HG02852 (cell line): ENCODE data around the gene MYMX.

Source experiments
- ATAC-seq: cut with Tn5 transposase; IDR thresholded peaks from one replicate; pipeline ENCODE4 v1.9.1; 2021; ENCODE audit warnings: mild to moderate bottlenecking, moderate library complexity; ENCODE audit not compliant: unreplicated experiment

The MYMX gene

DNA sequence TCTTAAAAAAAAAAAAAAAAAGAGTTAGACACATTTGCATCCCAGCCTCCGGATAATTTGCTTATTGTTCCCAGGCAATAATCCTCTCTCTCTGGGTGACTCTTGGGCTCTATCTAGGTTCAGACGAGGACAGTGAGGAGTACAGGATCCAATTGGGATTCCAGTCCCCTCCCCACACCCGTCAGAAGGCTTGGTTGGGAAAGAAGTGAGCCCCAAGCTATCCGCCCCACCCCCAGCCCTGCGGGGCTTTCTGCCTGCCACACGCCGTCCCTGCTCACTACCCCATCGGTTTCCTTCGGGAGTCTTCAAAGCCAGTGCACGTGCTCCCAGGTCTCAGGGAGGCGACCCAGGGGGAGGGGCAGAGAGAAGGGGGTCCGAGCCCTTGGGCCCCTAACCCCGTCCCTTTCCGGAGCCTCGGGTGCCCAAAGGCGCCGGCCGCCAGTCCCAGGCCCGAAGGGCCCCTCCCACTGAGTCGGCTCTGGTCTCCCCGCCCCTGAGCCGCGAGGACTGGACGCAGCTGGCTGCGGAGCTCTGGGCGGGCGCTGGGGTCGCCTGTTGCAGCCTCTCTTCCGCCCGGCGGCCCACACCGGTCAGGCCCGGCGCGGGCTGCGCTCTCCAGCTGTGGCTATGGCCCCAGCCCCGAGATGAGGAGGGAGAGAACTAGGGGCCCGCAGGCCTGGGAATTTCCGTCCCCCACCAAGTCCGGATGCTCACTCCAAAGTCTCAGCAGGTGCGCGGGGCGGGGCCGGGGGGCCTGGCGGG is 2.5 kb downstream of the MYMX start:
- peak; percentile 57 for ATAC-seq

- no peak for ATAC-seq
These were observed 3.4 kb downstream of the MYMX start for GRCh38 chr6:44219815-44220784.

DNA sequence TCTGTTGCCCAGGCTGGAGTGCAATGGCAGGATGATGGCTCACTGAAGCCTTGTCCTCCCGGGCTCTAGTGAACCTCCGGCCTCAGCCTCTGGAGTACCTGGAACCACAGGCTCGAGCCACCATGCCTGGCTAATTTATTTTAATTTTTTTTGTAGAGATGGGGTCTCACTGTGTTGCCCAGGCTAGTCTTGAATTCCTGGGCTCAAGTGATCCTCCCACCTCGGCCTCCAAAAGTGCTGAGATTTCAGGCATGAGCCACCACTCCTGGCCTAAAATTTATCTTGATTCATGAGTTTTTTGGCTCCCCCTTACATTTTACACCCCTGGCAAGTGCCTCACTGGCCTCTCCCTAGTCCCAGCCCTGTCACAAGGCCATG is 4.2 kb downstream of the MYMX start:
- no peak for ATAC-seq

DNA sequence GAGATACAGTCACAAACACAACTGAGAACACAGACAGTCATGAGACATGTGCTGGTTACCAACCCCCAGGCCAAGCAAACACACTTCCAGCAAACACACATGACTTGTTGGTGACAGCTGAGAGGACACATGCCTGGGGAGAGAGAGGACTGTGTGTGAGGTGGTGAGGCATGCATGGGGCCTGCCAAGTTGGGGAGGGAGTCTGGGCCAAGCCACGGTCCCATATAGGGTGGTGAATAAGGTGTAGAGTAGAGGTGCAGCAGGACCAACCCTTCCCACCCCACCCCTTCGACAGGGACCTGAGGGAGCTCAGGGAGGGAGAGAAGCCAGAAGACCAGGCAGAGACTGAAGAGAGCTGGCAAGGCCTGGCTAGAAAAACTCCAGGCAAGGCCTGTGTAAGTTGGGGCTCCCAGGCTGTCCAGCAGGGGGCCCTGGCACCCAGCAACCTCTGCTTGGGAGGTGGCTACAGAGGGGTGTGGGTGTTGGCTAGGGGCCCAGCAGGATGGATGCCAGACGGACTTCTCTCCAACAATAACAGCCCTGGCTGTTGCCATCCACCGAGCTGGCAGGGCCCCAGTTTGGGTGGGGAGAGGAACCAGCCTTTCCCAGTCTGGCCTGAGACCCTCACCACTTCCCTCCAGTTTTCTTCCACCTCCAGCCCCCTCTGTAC is 4.7 kb downstream of the MYMX start:
- peak; percentile 40 for ATAC-seq

DNA sequence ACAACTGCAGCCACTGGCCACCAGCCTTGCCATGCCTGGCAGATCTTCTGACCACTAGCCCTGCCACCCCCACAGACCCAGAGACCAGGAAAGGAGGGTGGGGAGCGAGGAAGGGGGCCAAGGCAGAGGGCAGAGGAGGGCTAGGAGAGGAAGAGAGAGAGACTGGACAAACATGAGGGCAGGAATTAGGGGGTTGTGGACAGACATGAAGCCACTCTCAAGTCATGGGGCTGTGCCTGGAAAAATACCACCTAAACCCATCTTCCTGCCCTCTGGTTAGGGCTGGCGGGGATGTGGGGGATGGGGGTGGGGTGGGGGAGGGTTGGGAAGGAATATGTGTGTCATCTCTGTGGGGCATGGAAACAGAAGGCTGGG is 5.2 kb downstream of the MYMX start:
- ATAC-seq = no peak

DNA sequence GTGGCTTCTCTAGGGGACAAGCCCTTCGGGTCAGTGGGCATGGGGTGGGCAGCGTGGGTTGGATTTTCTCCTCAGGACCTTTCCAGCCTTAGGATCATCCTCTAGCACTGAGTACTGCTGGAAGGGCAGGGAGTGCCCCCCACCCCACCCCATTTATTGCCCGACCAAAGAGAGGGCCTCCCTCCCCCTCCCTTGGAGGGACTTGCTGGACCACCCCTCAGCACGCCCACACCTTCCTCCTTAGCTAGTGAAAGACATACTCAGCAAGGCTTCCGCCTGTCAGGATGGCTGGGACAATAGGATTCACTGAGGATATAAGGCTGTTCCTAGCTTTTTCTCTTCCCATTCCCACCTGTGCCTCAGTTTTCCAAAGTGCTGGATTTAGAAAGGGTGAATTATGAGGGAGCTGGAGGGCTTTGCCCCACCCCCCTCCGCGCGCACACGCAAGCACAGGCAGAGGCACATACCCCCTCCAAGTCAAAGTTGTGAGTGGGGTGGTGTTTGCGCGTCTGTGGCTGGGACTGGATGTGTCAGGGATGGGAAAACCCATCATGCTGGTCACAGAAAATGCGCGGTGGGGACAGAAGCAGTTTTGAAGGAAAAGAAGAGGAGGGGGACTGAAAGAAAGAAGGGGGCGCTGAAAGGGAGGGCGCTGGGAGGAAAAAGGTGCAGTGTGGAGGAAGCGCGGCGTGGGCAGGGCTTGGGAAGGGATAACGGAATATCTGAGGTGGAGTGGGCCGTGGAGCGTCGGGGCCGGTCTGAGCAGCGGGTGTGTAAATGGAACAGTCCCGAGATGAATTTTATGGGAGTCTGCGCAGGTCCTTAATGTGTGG is 6.0 kb downstream of the MYMX start:
- ATAC-seq = no peak

DNA sequence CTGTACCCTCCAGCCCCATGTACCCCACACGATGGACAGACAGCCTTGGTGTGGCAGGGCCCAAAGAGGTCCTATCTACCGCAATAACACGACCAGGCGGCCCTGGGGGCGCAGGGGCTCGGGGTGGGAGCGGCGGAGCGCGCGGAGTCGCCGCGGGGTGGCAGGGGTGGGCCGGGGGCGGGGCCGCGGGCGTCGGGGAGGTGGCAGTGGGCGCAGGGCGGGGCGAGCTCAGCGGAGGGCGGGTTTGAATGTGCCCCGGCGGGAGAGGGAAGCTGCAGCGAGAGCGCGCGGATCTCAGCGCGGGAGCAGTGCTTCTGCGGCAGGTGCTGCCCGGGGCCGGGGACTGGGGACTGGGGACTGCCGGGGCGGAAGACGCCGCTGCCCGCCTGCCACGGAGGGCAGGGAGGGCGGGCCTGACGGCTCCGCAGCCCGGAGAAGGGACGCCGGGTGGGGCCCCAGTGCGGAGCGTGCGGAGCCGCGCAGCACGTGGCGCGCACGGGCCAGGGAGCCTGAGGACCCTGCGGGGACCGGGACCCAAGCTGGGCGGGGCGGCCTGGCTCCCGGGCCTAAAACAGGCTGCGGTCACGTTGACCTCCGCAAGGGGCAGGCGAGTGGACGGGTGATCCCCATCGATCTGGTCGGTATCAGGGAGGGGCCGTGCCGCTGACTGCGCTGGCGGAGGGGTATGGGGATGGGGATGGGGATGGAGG is 6.7 kb downstream of the MYMX start, which contains the start of gene SLC29A1:
Gene SLC29A1, plus strand, starts transcription at position 277 of the 710 bp plus-strand sequence. CDS start 3,719 bp downstream, outside the sequence.
- ATAC-seq = peak; percentile 39

DNA sequence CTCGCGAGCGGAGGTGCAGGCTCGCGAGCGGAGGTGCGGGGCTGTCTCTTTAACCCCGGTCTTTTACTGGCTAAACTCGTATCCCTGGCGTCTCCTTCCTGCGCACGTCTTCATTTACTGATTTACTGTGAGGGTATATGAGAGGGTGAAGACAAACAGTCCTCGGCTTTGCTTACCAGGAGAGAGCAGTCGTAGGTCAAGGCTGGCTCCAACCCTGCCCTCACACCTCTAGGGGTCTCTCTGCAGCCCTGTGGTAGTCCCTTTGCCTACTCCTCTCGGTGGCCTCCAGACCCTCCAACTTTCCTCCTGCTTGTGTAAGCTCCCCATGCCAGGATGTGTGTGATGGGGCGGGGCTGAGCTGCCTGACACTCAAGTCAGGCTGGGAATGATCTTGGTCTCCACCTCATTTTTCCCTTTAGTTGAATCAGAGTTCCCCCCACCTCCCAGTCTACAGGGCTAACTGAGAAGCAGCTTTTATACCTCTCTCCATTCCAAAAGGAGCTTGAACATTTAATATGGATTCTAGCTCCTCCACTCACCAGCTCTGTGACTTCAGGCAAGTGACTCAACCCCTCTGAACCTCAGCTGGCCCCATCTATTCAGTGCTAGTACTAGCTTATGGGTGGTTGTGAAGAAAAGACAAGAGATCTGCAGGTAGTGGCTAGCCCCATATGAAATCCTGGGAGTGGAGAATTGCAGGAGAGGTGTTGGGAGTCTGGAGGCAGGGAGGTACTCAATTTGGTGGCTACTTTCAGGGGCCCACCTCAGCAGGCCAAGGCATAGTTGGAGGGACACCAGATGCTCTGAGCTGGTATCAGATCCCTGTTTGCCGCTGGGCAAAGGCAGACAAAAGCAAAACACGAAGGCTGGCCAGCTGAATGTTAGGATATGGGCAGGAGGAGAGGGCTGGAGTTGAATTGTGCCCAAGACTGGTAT is 7.6 kb downstream of the MYMX start:
- no peak for ATAC-seq

- ATAC-seq = no peak
These were observed 8.2 kb downstream of the MYMX start for GRCh38 chr6:44224965-44225305.

DNA sequence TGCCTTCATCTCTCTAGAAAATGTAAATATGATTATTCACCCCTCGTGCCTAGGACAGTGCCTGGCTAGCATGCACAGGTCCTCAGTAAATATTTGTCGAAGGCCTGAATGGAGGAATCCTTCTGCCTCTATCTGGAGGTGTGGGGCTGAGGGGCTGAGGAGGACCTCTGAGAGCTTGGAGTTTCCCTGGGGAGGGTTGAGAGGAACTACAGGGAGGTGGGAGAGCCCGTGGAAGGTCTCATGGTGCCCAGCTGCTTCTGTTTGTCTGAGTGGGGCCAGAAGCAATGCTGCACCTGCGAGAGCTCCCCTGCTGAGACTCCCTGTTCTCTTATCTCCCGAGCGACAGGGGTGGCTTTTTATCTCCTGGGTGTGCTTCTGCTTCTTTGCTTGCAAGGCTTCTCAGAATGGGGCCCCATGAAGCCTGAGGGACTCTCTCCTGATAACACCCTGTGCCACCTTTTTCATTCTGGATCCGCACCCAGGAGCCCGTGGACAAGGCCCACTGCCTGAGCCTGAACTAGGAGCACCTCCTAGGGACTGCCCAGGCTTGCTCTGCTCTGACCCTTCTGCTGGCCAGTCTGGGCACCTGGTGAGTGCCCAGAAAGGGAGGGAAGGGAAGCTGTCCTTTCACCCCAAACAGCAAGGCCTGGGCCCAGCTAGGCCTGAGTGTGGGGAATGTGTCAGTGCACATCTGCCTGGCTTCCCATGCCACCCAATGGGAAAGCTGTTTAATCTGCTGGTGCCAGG is 9.0 kb downstream of the MYMX start:
- ATAC-seq = no peak

DNA sequence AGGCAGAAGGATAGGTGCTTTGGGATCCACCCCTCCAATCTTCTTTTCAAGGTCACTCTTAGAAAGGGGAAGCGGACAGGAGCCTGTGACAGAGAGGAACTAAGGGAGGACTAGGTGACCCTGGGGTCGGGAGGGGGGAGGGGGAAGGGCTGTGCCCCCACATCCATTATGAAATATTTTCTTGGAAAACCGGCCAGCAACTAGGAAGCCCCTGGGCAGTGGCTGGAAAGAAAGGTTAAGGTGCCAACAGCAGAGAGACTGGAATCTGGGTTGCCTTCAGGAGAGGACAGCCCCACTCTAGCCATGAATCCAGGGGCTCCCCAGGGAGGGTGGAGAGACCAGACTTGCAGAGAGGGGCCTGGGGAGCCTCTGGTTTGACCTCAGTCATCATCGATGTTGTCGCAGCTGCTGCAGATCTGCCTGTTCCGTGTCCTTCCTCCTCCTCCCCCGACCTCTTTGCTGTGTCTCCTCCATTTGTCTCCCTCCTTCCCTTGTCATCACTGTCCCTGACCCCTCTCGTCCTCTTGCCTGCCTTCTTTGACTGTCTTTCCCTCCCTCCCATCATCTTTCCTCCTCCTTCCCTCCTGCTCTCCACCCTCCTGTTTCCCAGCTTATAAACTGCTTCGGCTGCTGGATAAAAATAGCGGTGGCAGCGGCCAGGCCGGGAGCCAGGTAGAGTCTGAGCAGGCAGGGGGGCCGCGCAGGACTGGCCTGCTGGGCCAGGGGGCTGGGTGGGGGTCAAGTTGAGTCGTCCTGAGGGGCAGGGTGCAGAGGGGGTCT is 9.8 kb downstream of the MYMX start:
- ATAC-seq = no peak

DNA sequence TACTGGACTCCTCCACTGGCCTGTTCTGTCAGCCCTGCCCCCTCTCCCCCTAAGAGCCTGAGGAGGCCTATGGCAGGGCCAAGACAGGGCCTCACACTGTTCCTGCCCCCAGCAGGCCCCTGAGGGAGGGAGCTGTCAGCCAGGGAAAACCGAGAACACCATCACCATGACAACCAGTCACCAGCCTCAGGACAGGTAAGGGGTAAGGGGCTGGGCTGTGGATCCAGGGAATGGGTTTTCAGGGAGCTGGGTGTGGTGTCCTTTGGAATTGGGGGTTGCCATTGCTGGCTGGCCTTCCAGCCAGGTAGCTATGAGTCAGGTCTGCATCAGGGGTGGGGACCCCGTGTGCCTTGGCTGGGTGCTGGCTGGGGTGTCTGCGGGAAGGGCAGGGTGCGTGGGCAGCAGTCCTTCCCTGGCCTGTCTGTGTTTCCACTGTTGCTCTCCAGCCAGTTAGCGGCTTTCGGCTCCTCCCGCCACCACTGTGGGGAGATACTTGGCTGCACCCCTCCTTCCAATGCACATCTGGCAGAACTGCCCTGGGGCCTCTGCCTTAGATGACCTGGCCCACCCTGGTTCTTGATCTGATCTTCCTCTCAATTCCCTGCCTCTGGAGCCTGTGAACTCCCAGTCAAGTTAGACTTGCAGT is 10.5 kb downstream of the MYMX start:
- ATAC-seq = no peak

DNA sequence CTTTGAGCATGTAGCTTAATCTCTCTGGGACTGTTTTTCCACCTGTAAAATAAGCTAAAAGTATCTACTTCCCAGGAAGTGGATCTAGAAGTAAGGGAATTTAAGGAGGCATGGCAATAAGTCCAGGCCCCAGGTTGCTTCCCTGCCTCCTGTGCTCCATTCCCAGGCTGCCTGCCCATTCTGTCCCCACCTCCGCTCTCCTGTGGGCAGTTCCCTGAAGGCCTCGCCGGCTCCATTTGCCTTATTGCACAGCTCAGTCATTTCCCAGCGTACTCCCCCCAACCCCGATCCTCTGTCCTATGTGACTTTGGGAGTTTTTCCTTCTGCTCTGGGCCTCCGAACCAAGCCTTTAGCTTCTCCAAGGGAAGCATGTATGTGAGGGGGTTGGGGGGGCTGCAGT is 11.3 kb downstream of the MYMX start:
- no peak for ATAC-seq

DNA sequence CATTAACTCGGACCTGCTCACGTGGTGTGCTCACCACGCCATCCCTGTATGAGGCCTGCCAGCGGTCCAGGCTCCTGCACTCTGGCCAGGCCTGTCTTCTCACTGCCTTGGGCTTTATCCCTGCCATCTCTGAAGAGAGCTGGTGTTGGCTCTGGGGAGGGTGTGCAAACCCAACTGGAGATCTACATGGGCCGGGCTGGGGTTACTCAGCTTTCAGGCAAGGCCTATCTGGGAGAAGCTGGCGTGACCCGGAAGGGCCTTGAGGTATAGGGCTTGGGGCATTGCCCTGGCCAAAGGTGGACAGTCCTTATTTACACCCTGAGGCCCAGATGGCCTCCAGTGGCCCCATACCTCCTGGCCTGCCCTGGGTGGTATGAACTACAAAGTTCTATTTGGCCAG is 11.7 kb downstream of the MYMX start:
- ATAC-seq = no peak

- ATAC-seq = no peak
These were observed 12.1 kb downstream of the MYMX start for GRCh38 chr6:44228836-44229235.

DNA sequence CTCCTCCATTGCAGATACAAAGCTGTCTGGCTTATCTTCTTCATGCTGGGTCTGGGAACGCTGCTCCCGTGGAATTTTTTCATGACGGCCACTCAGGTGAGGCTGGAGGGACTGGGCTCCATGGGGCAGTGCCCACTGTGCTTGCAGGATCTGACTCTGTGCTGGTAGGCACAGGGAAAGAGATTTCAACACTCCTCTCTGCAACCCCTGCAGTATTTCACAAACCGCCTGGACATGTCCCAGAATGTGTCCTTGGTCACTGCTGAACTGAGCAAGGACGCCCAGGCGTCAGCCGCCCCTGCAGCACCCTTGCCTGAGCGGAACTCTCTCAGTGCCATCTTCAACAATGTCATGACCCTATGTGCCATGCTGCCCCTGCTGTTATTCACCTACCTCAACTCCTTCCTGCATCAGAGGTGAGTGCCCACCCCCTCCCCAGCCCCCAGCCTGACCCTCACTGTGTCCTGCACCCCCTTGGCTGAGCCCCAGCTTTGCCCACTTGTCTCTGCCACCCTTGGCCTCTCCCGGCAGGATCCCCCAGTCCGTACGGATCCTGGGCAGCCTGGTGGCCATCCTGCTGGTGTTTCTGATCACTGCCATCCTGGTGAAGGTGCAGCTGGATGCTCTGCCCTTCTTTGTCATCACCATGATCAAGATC is 12.8 kb downstream of the MYMX start:
- no peak for ATAC-seq
